GM12864 (cell line): ENCODE data around the gene CBLC.
"Not testable (repeated sequence)": the region's sequence is repeated elsewhere in the genome, so short reads cannot be mapped to it uniquely, and the experiment has no call there.

Experiments
- DNase-seq: peaks from one replicate; pipeline ENCODE4 v3.0.0-alpha.2; 2011; ENCODE audit warnings: low read depth
- H3K4me3 ChIP-seq: 2 replicates; pipeline ENCODE4 v1.5.1; 2011; ENCODE audit warnings: mild to moderate bottlenecking, low read depth, low read length, control low read depth
- CTCF ChIP-seq: IDR thresholded peaks from 2 replicates; pipeline ENCODE4 v1.5.1; 2011; ENCODE audit warnings: low read depth, mild to moderate bottlenecking, moderate library complexity, low read length, control low read depth, inconsistent platforms; ENCODE audit errors: missing control alignments

The CBLC gene

GRCh38 chr19:44765033-44765948 is 12.4 kb upstream of the CBLC start:
- DNase-seq: no peak
- no peak for TF ChIP-seq CTCF
- no peak overlapping the region for H3K4me3 ChIP-seq

DNA sequence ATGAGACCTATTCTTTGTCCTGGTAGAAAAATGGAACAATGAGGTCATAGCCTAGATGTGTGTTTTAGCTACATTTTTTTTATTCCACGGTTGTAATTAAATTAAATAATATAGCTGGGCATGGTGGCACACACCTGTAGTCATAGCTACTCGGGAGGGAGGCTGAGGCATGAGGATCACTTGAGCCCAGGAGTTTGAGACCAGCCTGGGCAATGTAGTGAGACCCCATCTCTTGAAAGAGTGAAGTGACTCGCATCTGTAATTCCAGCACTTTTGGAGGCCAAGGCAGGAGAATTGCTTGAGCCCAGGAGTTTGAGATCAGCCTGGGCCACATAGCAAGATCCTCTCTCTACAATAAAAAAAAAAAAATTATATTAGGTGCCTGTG is 11.7 kb upstream of the CBLC start:
- TF ChIP-seq CTCF: no peak
- no peak overlapping the region for H3K4me3 ChIP-seq

GRCh38 chr19:44767295-44768180 is 10.2 kb upstream of the CBLC start:
- no peak overlapping the region for H3K4me3 ChIP-seq
- no peak for DNase-seq
- TF ChIP-seq CTCF: no peak

More for the DNA sequence above, 11.7 kb upstream of the CBLC start:
- no peak for DNase-seq

DNA sequence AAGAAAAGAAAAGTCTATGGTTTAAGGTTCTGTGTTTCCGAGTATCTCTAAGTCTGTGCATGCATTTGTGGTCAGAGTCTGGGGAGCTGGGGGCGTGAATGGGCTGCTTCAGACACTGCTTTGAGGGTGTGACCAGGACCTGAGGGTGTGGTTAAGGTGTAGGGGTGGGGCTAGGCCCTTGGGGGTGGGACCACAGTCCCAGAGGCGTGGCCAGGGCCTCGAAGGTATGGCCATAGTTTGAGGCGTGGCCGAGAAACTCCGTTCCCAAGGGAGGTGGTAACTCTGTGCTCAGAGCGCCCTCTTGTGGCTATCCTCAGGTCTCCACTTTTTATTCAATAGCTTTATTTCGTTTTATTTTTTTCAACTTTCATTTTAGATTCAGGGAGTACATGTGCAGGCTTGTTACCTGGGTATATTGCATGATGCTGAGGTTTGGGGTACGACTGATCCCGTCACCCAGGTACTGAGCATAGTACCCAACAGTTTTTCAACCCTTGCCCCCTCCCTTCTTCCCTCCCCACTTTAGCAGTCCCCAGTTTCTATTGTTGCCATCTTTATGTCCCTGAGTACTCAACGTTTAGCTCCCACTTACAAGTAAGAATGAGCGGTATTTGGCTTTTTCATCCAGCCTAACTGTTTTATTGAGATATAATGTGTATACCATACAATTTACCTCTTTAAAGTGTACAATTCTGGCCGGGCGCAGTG is 7.0 kb upstream of the CBLC start:
- DNase-seq: peak; percentile 94
- H3K4me3 ChIP-seq: peak overlapping the region; percentile 15; the same call in 1 of the 2 replicates
- peak; percentile 71 for TF ChIP-seq CTCF

DNA sequence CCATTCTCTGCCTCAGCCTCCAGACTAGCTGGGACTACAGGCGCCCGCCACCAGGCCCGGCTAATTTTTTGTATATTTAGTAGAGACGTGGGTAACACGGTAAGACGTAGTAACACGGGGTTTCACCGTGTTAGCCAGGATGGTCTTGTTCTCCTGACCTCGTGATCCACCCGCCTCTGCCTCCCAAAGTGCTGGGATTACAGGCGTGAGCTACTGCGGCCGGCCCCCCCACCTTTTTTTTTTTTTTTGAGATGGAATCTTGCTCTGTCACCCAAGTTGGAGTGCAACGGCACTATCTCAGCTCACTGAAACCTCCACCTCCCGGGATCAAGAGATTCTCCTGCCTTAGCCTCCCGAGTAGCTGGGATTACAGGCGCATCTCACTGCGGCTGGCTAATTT is 5.5 kb upstream of the CBLC start:
- not testable (repeated sequence) for DNase-seq

DNA sequence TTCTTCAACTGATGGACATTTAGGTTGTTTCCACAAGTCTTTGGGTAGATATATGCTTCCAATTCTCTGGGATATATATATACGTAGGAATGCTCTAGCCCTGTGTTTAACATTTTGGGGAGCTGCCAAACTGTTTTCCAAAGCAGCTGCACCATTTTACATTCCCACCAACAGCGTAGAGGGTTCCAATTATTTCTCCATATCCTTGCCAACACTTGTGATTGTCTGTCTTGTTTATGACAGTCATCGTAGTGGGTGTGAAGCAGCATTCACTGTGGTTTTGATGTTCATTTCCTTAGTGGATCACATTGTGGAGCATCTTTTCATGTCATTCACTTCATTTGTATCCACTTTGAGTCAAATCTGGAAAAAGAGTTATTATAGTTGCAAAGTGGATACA is 4.7 kb upstream of the CBLC start:
- DNase-seq: no peak
- H3K4me3 ChIP-seq: no peak overlapping the region
- no peak for TF ChIP-seq CTCF

More for the DNA sequence above, 5.5 kb upstream of the CBLC start:
- not testable (repeated sequence) for H3K4me3 ChIP-seq
